Erythroblast (primary cell): Measurements from ENCODE around the gene TBCC.

Experiments used
- GATA1 ChIP-seq: IDR thresholded peaks from 2 replicates; pipeline ENCODE4 v1.6.1; 2011; ENCODE audit warnings: low read depth, mild to moderate bottlenecking, control low read depth, low read length, moderate library complexity
- POLR2A ChIP-seq: IDR thresholded peaks from 2 replicates; pipeline ENCODE4 v1.6.1; 2011; ENCODE audit warnings: mild to moderate bottlenecking, low read length

DNA sequence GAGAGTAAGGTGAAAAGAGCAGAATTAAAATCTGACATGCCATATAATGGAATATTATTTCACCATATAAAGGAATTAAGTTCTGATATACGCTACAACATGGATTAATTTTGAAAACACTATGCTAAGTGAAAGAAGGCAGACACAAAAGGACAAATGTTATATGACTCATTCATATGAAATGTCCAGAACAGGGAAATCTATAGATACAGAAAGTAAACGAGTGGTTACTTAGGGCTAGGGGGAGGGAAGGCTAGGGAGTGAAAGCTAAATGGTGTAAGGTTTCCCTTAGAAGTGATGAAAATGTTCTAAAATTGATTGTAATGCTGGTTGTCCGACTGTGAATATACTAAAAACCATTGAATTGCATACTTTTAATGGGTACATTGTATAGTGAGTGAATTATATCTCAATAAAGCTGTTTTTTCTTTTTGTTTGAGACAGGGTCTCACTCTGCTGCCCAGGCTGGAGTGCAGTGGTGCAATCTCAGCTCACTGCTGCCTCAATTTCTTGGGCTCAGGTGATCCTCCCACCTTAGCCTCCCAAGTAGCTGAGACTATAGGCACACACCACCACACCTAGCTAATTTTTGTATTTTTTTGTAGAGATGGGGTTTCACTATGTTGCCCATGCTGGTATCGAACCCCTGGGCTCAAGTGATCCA, 31.7 kb downstream of the TBCC start:
- TF ChIP-seq POLR2A (no peak), GATA1 (no peak)
